Measurements from ENCODE around the gene SYNJ1.

Gene SYNJ1

DNA sequence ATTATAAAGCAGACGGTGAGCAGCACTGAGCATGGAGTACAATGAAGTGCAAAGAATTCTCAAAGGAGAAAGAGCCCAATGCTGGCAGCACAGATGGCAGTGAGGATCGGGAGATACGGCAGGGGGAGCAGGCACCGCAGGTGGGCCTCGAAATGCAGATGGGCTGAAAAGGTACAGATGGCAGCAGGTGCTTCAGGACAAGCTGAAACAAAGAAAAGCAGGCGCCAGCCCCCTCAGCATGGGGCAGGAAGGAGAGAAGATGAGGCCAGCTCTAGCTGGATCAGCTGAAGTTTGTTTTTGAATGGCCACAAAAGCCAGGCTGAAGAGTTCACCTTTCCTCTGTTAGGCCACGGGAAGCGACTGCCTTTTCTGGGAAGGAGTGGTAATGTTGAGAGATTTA lies 123.3 kb downstream of the SYNJ1 start:
- no peak for ATAC-seq (ENCODE audit: low read depth)
- no peaks in the 10 kb centered on the region for H3K27me3 Mint-ChIP-seq
- H3K27ac Mint-ChIP-seq: no peak overlapping the region
- no peak for DNase-seq (ENCODE audit: low spot score in 2 of 2)
- no peak overlapping the region for H3K4me3 Mint-ChIP-seq
- peaks cover 6% of the 10 kb centered on the region for H3K4me1 Mint-ChIP-seq
- no peaks in the 10 kb centered on the region for H3K9me3 Mint-ChIP-seq
- H3K36me3 Mint-ChIP-seq: peaks cover 43% of the 10 kb centered on the region

GRCh38 chr21:32603131-32603530 lies 124.7 kb downstream of the SYNJ1 start:
- peaks cover 42% of the 10 kb centered on the region for H3K36me3 Mint-ChIP-seq

GRCh38 chr21:32602099-32602498 lies 125.7 kb downstream of the SYNJ1 start:
- no peak for ATAC-seq (ENCODE audit: low read depth)
- Mint-ChIP-seq H3K36me3 (peaks cover 40% of the 10 kb centered on the region), H3K9me3 (no peaks in the 10 kb centered on the region), H3K4me3 (no peak overlapping the region), H3K4me1 (peaks cover 8% of the 10 kb centered on the region), H3K27me3 (no peaks in the 10 kb centered on the region), H3K27ac (no peak overlapping the region)
- DNase-seq (ENCODE audit: low spot score in 2 of 2): no peak

More at GRCh38 chr21:32603131-32603530, 124.7 kb downstream of the SYNJ1 start:
- ATAC-seq (ENCODE audit: low read depth) (no peak), DNase-seq (ENCODE audit: low spot score in 2 of 2) (no peak)
- no peaks in the 10 kb centered on the region for H3K27me3 Mint-ChIP-seq
- H3K9me3 Mint-ChIP-seq: no peaks in the 10 kb centered on the region
- H3K4me1 Mint-ChIP-seq: peaks cover 8% of the 10 kb centered on the region
- H3K27ac Mint-ChIP-seq: no peak overlapping the region
- no peak overlapping the region for H3K4me3 Mint-ChIP-seq

GRCh38 chr21:32599526-32599925 lies 128.3 kb downstream of the SYNJ1 start:
- peak in 1 of 2 donors; percentile 6 for DNase-seq (ENCODE audit: low spot score in 2 of 2)
- no peak overlapping the region for H3K4me3 Mint-ChIP-seq
- H3K27ac Mint-ChIP-seq: peak overlapping the region; percentile 71
- H3K27me3 Mint-ChIP-seq: no peaks in the 10 kb centered on the region
- peak; percentile 90 for ATAC-seq (ENCODE audit: low read depth)
- no peaks in the 10 kb centered on the region for H3K9me3 Mint-ChIP-seq
- peaks cover 8% of the 10 kb centered on the region for H3K4me1 Mint-ChIP-seq
- peaks cover 25% of the 10 kb centered on the region for H3K36me3 Mint-ChIP-seq

DNA sequence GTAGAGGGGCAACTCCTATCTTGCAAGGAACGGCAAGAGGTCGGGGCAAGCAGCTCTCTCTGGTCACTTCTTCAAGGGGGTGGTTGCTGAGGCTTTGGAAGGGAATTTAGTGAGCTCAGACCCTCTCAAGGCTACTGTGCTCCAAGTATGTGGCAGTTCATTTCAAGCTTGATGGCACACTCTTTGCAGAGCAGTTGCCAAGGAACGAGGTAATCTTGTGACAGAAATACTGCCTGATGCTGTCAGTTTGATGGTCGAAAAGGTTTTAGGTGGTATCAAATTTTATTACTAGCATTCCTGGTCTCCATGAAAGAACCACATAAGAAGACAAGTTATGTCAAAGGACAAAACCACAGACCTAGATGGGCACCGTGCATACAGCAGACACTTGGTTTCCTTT lies 128.7 kb downstream of the SYNJ1 start:
- H3K27ac Mint-ChIP-seq: peak overlapping the region; percentile 71
- no peak for ATAC-seq (ENCODE audit: low read depth)
- no peak for DNase-seq (ENCODE audit: low spot score in 2 of 2)
- H3K4me3 Mint-ChIP-seq: no peak overlapping the region
- H3K4me1 Mint-ChIP-seq: peaks cover 8% of the 10 kb centered on the region
- no peaks in the 10 kb centered on the region for H3K27me3 Mint-ChIP-seq
- H3K36me3 Mint-ChIP-seq: peaks cover 21% of the 10 kb centered on the region
- H3K9me3 Mint-ChIP-seq: no peaks in the 10 kb centered on the region

GRCh38 chr21:32597205-32597604 lies 130.6 kb downstream of the SYNJ1 start:
- H3K27ac Mint-ChIP-seq: no peak overlapping the region
- peaks cover 8% of the 10 kb centered on the region for H3K4me1 Mint-ChIP-seq
- H3K4me3 Mint-ChIP-seq: no peak overlapping the region
- no peaks in the 10 kb centered on the region for H3K9me3 Mint-ChIP-seq
- no peak for DNase-seq (ENCODE audit: low spot score in 2 of 2)
- H3K36me3 Mint-ChIP-seq: peaks cover 8% of the 10 kb centered on the region
- no peak for ATAC-seq (ENCODE audit: low read depth)
- H3K27me3 Mint-ChIP-seq: no peaks in the 10 kb centered on the region

GRCh38 chr21:32595431-32595830 lies 132.4 kb downstream of the SYNJ1 start:
- H3K4me3 Mint-ChIP-seq: no peak overlapping the region
- no peak for ATAC-seq (ENCODE audit: low read depth)
- peaks cover 8% of the 10 kb centered on the region for H3K4me1 Mint-ChIP-seq
- no peak overlapping the region for H3K27ac Mint-ChIP-seq
- peaks cover 6% of the 10 kb centered on the region for H3K36me3 Mint-ChIP-seq
- no peaks in the 10 kb centered on the region for H3K9me3 Mint-ChIP-seq
- no peaks in the 10 kb centered on the region for H3K27me3 Mint-ChIP-seq
- DNase-seq (ENCODE audit: low spot score in 2 of 2): no peak

GRCh38 chr21:32593690-32594089 lies 134.1 kb downstream of the SYNJ1 start:
- no peaks in the 10 kb centered on the region for H3K9me3 Mint-ChIP-seq
- H3K36me3 Mint-ChIP-seq: peaks cover 2% of the 10 kb centered on the region

DNA sequence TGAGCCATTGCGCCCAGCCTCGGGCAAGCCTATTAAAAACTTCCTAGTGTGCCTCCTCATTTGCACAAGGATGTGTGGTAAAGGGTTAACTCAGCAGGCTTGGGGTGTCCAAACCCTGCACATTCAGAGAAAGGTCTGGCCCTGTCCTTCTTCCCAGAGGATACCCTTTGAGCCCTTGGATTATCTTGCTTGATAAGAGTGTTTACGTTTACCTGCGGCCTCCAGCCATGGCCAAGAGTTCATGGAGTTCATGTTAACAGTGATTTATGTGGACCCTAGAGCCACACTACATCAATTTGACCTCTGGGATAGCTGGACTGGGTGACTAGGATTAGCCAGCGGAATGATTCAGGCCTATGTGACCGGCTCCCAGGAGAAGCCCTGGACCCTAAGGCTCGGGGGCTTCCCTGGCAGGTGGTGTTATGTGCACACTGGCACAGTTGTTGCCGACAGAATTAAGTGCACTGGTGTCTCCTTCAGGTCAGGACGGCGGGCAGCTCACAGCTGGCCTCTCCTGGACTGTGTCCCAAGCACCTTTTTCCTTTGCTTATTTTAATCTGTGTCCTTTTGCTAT lies 134.8 kb downstream of the SYNJ1 start:
- peaks cover 2% of the 10 kb centered on the region for H3K36me3 Mint-ChIP-seq
- ATAC-seq (ENCODE audit: low read depth) (no peak), DNase-seq (ENCODE audit: low spot score in 2 of 2) (no peak)

More at GRCh38 chr21:32593690-32594089, 134.1 kb downstream of the SYNJ1 start:
- H3K27me3 Mint-ChIP-seq: no peaks in the 10 kb centered on the region
- H3K4me1 Mint-ChIP-seq: no peaks in the 10 kb centered on the region
- DNase-seq (ENCODE audit: low spot score in 2 of 2) (no peak), ATAC-seq (ENCODE audit: low read depth) (no peak)
- no peak overlapping the region for H3K4me3 Mint-ChIP-seq
- no peak overlapping the region for H3K27ac Mint-ChIP-seq

GRCh38 chr21:32590130-32590529 lies 137.7 kb downstream of the SYNJ1 start:
- DNase-seq (ENCODE audit: low spot score in 2 of 2) (no peak), ATAC-seq (ENCODE audit: low read depth) (no peak)
- Mint-ChIP-seq H3K27me3 (no peaks in the 10 kb centered on the region), H3K36me3 (no peaks in the 10 kb centered on the region), H3K27ac (no peak overlapping the region), H3K4me1 (no peaks in the 10 kb centered on the region), H3K4me3 (no peak overlapping the region), H3K9me3 (no peaks in the 10 kb centered on the region)

More for the DNA sequence above, 134.8 kb downstream of the SYNJ1 start:
- no peaks in the 10 kb centered on the region for H3K4me1 Mint-ChIP-seq
- H3K27ac Mint-ChIP-seq: no peak overlapping the region
- no peaks in the 10 kb centered on the region for H3K9me3 Mint-ChIP-seq
- H3K4me3 Mint-ChIP-seq: no peak overlapping the region
- H3K27me3 Mint-ChIP-seq: no peaks in the 10 kb centered on the region

DNA sequence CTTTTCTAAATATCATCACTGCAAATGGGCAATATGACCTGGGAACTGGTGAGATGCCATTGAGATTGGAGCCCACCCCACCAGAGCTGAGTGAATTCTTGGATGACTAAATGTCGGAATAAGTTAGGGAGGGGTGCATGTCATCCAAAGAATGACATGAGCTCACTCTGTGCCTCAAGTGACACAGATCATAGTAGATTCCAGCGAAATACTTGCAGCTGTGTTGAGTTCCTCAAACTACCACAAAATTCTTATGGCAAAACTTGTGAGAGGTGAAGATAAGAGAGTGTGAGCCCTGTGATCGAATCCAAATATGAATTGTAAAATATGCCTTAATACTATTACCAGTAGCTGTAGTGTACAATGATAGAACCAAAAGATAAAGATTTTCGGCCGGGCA lies 140.2 kb downstream of the SYNJ1 start:
- Mint-ChIP-seq H3K27me3 (peaks cover 2% of the 10 kb centered on the region), H3K9me3 (no peaks in the 10 kb centered on the region), H3K4me3 (no peak overlapping the region), H3K27ac (no peak overlapping the region), H3K4me1 (no peaks in the 10 kb centered on the region), H3K36me3 (no peaks in the 10 kb centered on the region)
- no peak for ATAC-seq (ENCODE audit: low read depth)
- no peak for DNase-seq (ENCODE audit: low spot score in 2 of 2)

GRCh38 chr21:32587120-32587519 lies 140.7 kb downstream of the SYNJ1 start:
- DNase-seq (ENCODE audit: low spot score in 2 of 2): no peak
- Mint-ChIP-seq H3K4me1 (no peaks in the 10 kb centered on the region), H3K9me3 (no peaks in the 10 kb centered on the region), H3K4me3 (no peak overlapping the region), H3K27me3 (peaks cover 2% of the 10 kb centered on the region), H3K36me3 (no peaks in the 10 kb centered on the region), H3K27ac (no peak overlapping the region)
- no peak for ATAC-seq (ENCODE audit: low read depth)

DNA sequence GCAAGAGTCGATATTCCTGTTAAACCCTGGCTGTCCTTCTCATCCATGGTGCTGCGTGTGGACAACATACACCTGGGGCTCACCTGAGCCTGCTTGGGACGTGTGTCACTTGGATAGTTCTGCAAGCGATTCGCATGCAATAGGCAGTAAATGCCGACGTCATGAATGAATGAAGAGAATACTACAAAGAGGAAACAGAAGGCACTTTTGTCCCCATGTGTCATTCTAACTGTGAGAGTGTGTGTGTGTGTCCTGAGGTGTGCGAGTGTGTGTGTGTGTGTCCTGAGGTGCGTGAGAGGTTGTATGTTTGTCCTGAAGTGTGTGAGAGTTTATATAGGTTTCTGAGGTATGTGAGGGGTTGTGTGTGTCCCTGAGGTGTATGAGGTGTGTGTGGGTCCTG lies 141.8 kb downstream of the SYNJ1 start:
- no peak for ATAC-seq (ENCODE audit: low read depth)
- DNase-seq (ENCODE audit: low spot score in 2 of 2): no peak
- no peak overlapping the region for H3K4me3 Mint-ChIP-seq
- no peaks in the 10 kb centered on the region for H3K36me3 Mint-ChIP-seq
- no peaks in the 10 kb centered on the region for H3K9me3 Mint-ChIP-seq
- no peak overlapping the region for H3K27ac Mint-ChIP-seq
- no peaks in the 10 kb centered on the region for H3K4me1 Mint-ChIP-seq
- peaks cover 2% of the 10 kb centered on the region for H3K27me3 Mint-ChIP-seq

- no peak within 1 kb of the TSS for H3K27ac Mint-ChIP-seq
- ATAC-seq (ENCODE audit: low read depth) (no peak), DNase-seq (ENCODE audit: low spot score in 2 of 2) (no peak)
- no peaks in the 10 kb centered on the region for H3K9me3 Mint-ChIP-seq
- H3K27me3 Mint-ChIP-seq: peaks cover 2% of the 10 kb centered on the region
- no peaks in the 10 kb centered on the region for H3K36me3 Mint-ChIP-seq
- H3K4me1 Mint-ChIP-seq: no peaks in the 10 kb centered on the region
- H3K4me3 Mint-ChIP-seq: no peak within 1 kb of the TSS
Measured at GRCh38 chr21:32585042-32585710, 142.6 kb downstream of the SYNJ1 start, which contains the start of gene TCP10L. TCP10L (minus strand) TSS chr21:32585523; CDS start chr21:32584304, 1,219 bp downstream.

DNA sequence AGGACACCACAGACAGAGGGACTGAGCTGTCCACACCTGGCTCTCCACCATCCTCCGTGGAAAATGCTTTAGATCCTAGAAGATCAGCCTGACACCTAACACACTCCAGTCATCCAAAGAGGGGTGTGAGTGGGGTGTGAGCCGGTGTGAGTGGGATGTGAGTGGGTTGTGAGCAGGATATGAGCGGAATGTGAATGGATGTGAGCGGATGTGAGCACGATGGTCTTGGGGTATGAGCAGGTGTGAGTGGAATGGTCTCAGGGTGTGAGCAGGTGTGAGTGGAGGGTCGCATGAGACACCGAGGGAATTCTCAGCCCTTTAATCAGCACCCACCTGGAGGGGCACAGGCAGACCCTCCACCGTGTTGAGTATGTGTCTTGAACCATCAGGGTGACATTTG lies 143.3 kb downstream of the SYNJ1 start:
- H3K27me3 Mint-ChIP-seq: peaks cover 2% of the 10 kb centered on the region
- H3K4me1 Mint-ChIP-seq: no peaks in the 10 kb centered on the region
- H3K36me3 Mint-ChIP-seq: no peaks in the 10 kb centered on the region
- H3K9me3 Mint-ChIP-seq: no peaks in the 10 kb centered on the region
- no peak overlapping the region for H3K27ac Mint-ChIP-seq
- H3K4me3 Mint-ChIP-seq: no peak overlapping the region
- DNase-seq (ENCODE audit: low spot score in 2 of 2): no peak
- ATAC-seq (ENCODE audit: low read depth): no peak

All from memory B cell (primary cell).